BJ (cell line): ENCODE results near the gene CASP1. TPM values are rescaled to one million over a fixed set of nuclear protein-coding genes. Genes with fewer than 3 reads are reported as not detected.

Experiments used
- CTCF ChIA-PET: fragments of 350-600 bp; formaldehyde crosslinking; extraction: SDS; loops from one replicate; lab custom pipeline; 2021; ENCODE audit warnings: antibody characterized with exemption, inconsistent platforms; lab: Yijun Ruan, JAX
- POLR2A ChIA-PET: fragments of 300-600 bp; sonication (Branson Sonifier 250); formaldehyde crosslinking; extraction: SDS; loops from one replicate; lab custom pipeline; 2021; ENCODE audit warnings: antibody characterized with exemption; lab: Charles Lee
- DNase-seq: peaks from one replicate; pipeline ENCODE4 v3.0.0-alpha.2; 2011; ENCODE audit warnings: low read depth
- H3K27me3 ChIP-seq: 2 replicates; pipeline ENCODE4 v1.6.0; 2011; ENCODE audit warnings: low read length; ENCODE audit not compliant: control insufficient read depth, insufficient read depth
- H3K36me3 ChIP-seq: 2 replicates; pipeline ENCODE4 v1.5.1; 2011; ENCODE audit warnings: low read length; ENCODE audit not compliant: control insufficient read depth, insufficient read depth
- H3K4me3 ChIP-seq: 2 replicates; pipeline ENCODE4 v1.5.1; 2011; ENCODE audit warnings: low read depth, mild to moderate bottlenecking, control low read depth, low read length
- polyA plus RNA-seq: library from polyadenylated mRNA; depleted of rRNA; stranded (reverse); fragments of >200 nt; gene quantifications from 2 replicates; pipeline ENCODE4 v1.2.3, GENCODE V29; 2011; rRNA removed
- TF ChIP-seq, protein P1 (sequence below): IDR thresholded peaks from 2 replicates; pipeline ENCODE4 v1.5.1; 2011; ENCODE audit warnings: low read depth, mild to moderate bottlenecking, control low read depth, inconsistent platforms, low read length, moderate library complexity; ENCODE audit not compliant: insufficient read depth

CASP1 gene
- polyA plus RNA-seq, 1 experiment: 5.1 TPM

DNA sequence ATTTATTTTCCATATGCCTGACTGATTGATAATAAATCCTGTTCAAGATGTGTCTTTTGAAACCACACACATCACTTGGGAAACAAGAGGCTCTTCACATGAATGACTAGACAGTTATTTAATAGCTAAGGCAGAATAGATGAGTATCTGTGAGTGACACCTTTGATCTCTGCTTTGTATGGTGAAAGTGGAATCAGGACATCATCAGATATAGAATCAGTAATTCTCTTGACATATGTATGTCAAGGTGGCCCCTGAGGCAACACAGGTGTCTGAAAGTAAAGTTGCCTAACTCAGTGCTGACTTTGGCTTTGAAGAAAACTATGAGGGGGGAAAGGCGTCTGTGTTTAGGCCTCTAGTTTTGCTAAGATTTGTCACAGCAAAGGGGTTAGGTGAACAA, 55.1 kb downstream of the CASP1 start:
- CTCF ChIA-PET: no interaction called here
- H3K27me3 ChIP-seq: no peaks in the 10 kb centered on the region
- H3K36me3 ChIP-seq: no peaks in the 10 kb centered on the region
- POLR2A ChIA-PET: no interaction called here
- no peak overlapping the region for H3K4me3 ChIP-seq
- TF ChIP-seq, protein P1, sequence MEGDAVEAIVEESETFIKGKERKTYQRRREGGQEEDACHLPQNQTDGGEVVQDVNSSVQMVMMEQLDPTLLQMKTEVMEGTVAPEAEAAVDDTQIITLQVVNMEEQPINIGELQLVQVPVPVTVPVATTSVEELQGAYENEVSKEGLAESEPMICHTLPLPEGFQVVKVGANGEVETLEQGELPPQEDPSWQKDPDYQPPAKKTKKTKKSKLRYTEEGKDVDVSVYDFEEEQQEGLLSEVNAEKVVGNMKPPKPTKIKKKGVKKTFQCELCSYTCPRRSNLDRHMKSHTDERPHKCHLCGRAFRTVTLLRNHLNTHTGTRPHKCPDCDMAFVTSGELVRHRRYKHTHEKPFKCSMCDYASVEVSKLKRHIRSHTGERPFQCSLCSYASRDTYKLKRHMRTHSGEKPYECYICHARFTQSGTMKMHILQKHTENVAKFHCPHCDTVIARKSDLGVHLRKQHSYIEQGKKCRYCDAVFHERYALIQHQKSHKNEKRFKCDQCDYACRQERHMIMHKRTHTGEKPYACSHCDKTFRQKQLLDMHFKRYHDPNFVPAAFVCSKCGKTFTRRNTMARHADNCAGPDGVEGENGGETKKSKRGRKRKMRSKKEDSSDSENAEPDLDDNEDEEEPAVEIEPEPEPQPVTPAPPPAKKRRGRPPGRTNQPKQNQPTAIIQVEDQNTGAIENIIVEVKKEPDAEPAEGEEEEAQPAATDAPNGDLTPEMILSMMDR: no peak
- DNase-seq: no peak

Other genes with a start within 250 kb of the CASP1 start
- gene CASP12, start 136.7 kb downstream of the CASP1 start, polyA plus RNA-seq: not detected in 2 replicates
- 87.7 and 120 TPM in 2 replicates for gene CASP4, start 66.6 kb downstream of the CASP1 start, polyA plus RNA-seq
- gene CASP5, start 12.0 kb downstream of the CASP1 start, polyA plus RNA-seq: not detected in 2 replicates
- 0.87 and 2.6 TPM in 2 replicates for gene CARD16, start 10.2 kb upstream of the CASP1 start, polyA plus RNA-seq
- gene CARD18, start 104.6 kb upstream of the CASP1 start, polyA plus RNA-seq: not detected in 2 replicates